HepG2 (cell line): ENCODE data around the gene MARK4. TPM values are rescaled to one million over a fixed set of nuclear protein-coding genes. Genes with fewer than 3 reads are reported as not detected.
A peak's percentile ranks its signal among the peaks of the same experiment; 100 is the strongest.
"Not testable (repeated sequence)": the region's sequence is repeated elsewhere in the genome, so short reads cannot be mapped to it uniquely, and the experiment has no call there.

ENCODE experiments used
- ATAC-seq: fragments of 200-7000 bp; cut with Tn5 transposase; 3 replicates; pipeline ENCODE4 v1.9.1; 2020; ENCODE audit warnings: mild to moderate bottlenecking, moderate library complexity
- BruUV-seq: library from RNA; stranded (reverse); fragments of 400-500 nt; replicated peaks from 2 replicates; lab custom pipeline; 2021; lab: Mats Ljungman, UMichigan
- CTCF ChIA-PET: fragments of 300-600 bp; formaldehyde crosslinking; extraction: SDS; loops from one replicate; lab custom pipeline; 2021; ENCODE audit warnings: low total read pairs, inconsistent platforms, low intra/inter-chr PET ratio; lab: Yijun Ruan, JAX
- POLR2A ChIA-PET: fragments of 350-600 bp; sonication (Branson Sonifier 250); formaldehyde crosslinking; loops from one replicate; lab custom pipeline; 2020; ENCODE audit warnings: antibody characterized with exemption, inconsistent platforms; lab: Yijun Ruan, JAX
- DNase-seq: peaks from one replicate; pipeline ENCODE4 v3.0.0-alpha.2; 2015; ENCODE audit warnings: low spot score
- FAIRE-seq: peaks from 3 replicates; lab custom pipeline; 2011; peaks lifted over from hg19 to GRCh38; lab: Jason Lieb, UNC
- H2AFZ ChIP-seq: one replicate; pipeline ENCODE4 v1.6.1; 2011; ENCODE audit warnings: low read length, inconsistent platforms
- H3K27ac ChIP-seq: fragments of 300-600 bp; 3 replicates; pipeline ENCODE4 v1.8.0; 2011; ENCODE audit warnings: mixed run types, mild to moderate bottlenecking, mixed read lengths, low read length, inconsistent platforms; ENCODE audit not compliant: insufficient read depth; ENCODE audit errors: extremely low read length
- H3K27me3 ChIP-seq, 2 experiments: fragments of 200-600 bp in 1 of 2; 2 replicates in 1 of 2; 3 replicates in 1 of 2; pipeline versions ENCODE4 v1.6.0 to v1.8.0; 2011; ENCODE audit warnings: low read length in 2 of 2, mild to moderate bottlenecking in 2 of 2, moderate library complexity in 2 of 2, inconsistent platforms in 1 of 2; ENCODE audit not compliant: insufficient read depth in 2 of 2, control insufficient read depth in 1 of 2
- H3K36me3 ChIP-seq, 2 experiments: fragments of 200-600 bp in 1 of 2; replicated peaks in 1 of 2; 2 replicates in 1 of 2; 3 replicates in 1 of 2; pipeline versions ENCODE4 v1.5.1 to v1.8.0; 2011; ENCODE audit warnings: low read length in 2 of 2, inconsistent platforms in 1 of 2; ENCODE audit not compliant: insufficient read depth in 2 of 2, control insufficient read depth in 1 of 2
- H3K4me1 ChIP-seq: 2 replicates; pipeline ENCODE4 v1.5.1; 2012; ENCODE audit warnings: low read length, inconsistent platforms; ENCODE audit not compliant: insufficient read depth
- H3K4me2 ChIP-seq: 2 replicates; pipeline ENCODE4 v1.6.0; 2011; ENCODE audit warnings: low read depth, low read length, inconsistent platforms
- H3K4me3 ChIP-seq, 3 experiments: fragments of 200-600 bp in 1 of 3; sonication (generic), shearing (Covaris generic) in 1 of 3; replicated peaks in 1 of 3; 2 replicates each; pipeline ENCODE4 v1.5.1; 2011 to 2016; ENCODE audit warnings: low read length in 3 of 3, inconsistent platforms in 2 of 3, low read depth in 2 of 3, mild to moderate bottlenecking in 2 of 3, control low read depth in 1 of 3, mixed read lengths in 1 of 3; ENCODE audit not compliant: insufficient read depth in 1 of 3
- H3K79me2 ChIP-seq: one replicate; pipeline ENCODE4 v1.6.1; 2011; ENCODE audit warnings: low read length, inconsistent platforms; ENCODE audit not compliant: insufficient read depth
- H3K9ac ChIP-seq: 2 replicates; pipeline ENCODE4 v1.6.0; 2011; ENCODE audit warnings: mild to moderate bottlenecking, low read depth, low read length, inconsistent platforms; ENCODE audit not compliant: insufficient read depth
- H3K9me3 ChIP-seq: 2 replicates; pipeline ENCODE4 v1.5.1; 2012; ENCODE audit warnings: mild to moderate bottlenecking, low read length
- H4K20me1 ChIP-seq: 2 replicates; pipeline ENCODE4 v1.6.0; 2011; ENCODE audit warnings: inconsistent platforms, mild to moderate bottlenecking, low read length, moderate library complexity; ENCODE audit not compliant: insufficient read depth
- SALL1 ChIP-seq: sonication (generic); formaldehyde crosslinking; IDR thresholded peaks from 2 replicates; pipeline ENCODE4 v1.8.0; 2022; ENCODE audit warnings: mild to moderate bottlenecking, missing genetic modification reagents
- ZNF503 ChIP-seq: sonication (generic); formaldehyde crosslinking; IDR thresholded peaks from 2 replicates; pipeline ENCODE4 v1.4.0; 2020; ENCODE audit warnings: missing genetic modification reagents
- ZNF687 ChIP-seq: sonication (generic); formaldehyde crosslinking; IDR thresholded peaks from 2 replicates; pipeline ENCODE4 v1.5.1; 2020; ENCODE audit warnings: mild to moderate bottlenecking, missing genetic modification reagents, moderate library complexity
- ZNF816 ChIP-seq: sonication (generic); formaldehyde crosslinking; IDR thresholded peaks from 2 replicates; pipeline ENCODE4 v1.8.0; 2022; ENCODE audit warnings: missing genetic modification reagents, mild to moderate bottlenecking, borderline replicate concordance
- WGBS: methylation state at CpG from one replicate; pipeline ENCODE4 v1.1.6; 2017; ENCODE audit warnings: low lambda C conversion rate; 5-methylcytosine and 5-hydroxymethylcytosine counted together
- in situ Hi-C: cut with HindIII; loops from 2 replicates; pipeline ENCODE4 v1.10.0; 2017; ENCODE audit warnings: low pct_unique_long_range_greater_than_20kb; ENCODE audit not compliant: extremely low pct_ligation_motif_present
- intact Hi-C: fragments of 100-400 bp; cut with micrococcal nuclease; formaldehyde crosslinking; loops from one replicate; pipeline ENCODE4 v1.10.0; 2022; ENCODE audit not compliant: unreplicated experiment
- polyA plus RNA-seq, 8 experiments: library from polyadenylated mRNA; depleted of rRNA in 3 of 8; stranded (reverse) in 7 of 8; unstranded in 1 of 8; fragments of >200 nt; fragmentation: Illumina TruSeq in 4 of 8; extraction: Trizol in 4 of 8; gene quantifications; 2 replicates each; pipeline versions ENCODE4 v1.2.1 to v1.2.3, GENCODE V29; 2011 to 2016; ENCODE audit warnings: low read depth in 4 of 8, missing spikeins in 1 of 8, mixed read lengths in 1 of 8; ENCODE audit not compliant: insufficient read depth in 1 of 8
- total RNA-seq, 5 experiments: library from RNA; depleted of rRNA; stranded (reverse); fragments of >200 nt; fragmentation: Illumina TruSeq; extraction: Trizol; gene quantifications; 2 replicates each; pipeline ENCODE4 v1.2.3, GENCODE V29; 2016; ENCODE audit warnings: low read depth in 1 of 5

Gene MARK4
- total and polyA plus RNA-seq, 2 of the 13 experiments (the other 11 are each of a cell fraction or from before 2014, with no cell fraction given) = 7.0 to 12.2 TPM

GRCh38 chr19:45311621-45312020, 60.5 kb downstream of the MARK4 start (continued):
- TF ChIP-seq ZNF816 (CRISPR knock-in tag) (no peak), SALL1 (CRISPR knock-in tag) (no peak), ZNF503 (no peak), ZNF687 (CRISPR knock-in tag) (peak; percentile 80)
- TF ChIP-seq, all 625 proteins: peak for 16

GRCh38 chr19:45312285-45312684, 61.2 kb downstream of the MARK4 start:
- in situ Hi-C loops, H3K36me3 ChIP-seq, BruUV-seq, H3K9ac ChIP-seq, H4K20me1 ChIP-seq, H3K79me2 ChIP-seq, DNase-seq, intact Hi-C loops, H3K27ac ChIP-seq, FAIRE-seq, POLR2A ChIA-PET, CTCF ChIA-PET, ATAC-seq, H3K4me3 ChIP-seq, H2AFZ ChIP-seq, H3K9me3 ChIP-seq: not testable (repeated sequence)
- Histone ChIP-seq H3K4me2 (peak overlapping the region; percentile 74; the same call in 1 of the 2 replicates), H3K27me3 (peaks cover 3 to 34% of the 10 kb centered on the region in 2 experiments; a peak in 4 of 5 replicates), H3K4me1 (peaks cover 10% of the 10 kb centered on the region)
- 92% methylated on average over 14 of the region's 14 CpGs for WGBS
